Type B pancreatic cell (in vitro differentiated cells): ENCODE data around the gene PNPLA8. TPM values are rescaled to one million over a fixed set of nuclear protein-coding genes. Genes with fewer than 3 reads are reported as not detected.

ENCODE experiments used
- DNase-seq: peaks from one replicate; pipeline ENCODE4 v3.0.0; 2021; ENCODE audit warnings: mixed read lengths; ENCODE audit not compliant: unreplicated experiment; ENCODE audit errors: extremely low spot score
- H3K27ac Mint-ChIP-seq: 2 replicates; pipeline ENCODE4 v1.8.0; 2021; ENCODE audit warnings: mild to moderate bottlenecking, mixed read lengths
- H3K27me3 Mint-ChIP-seq: 2 replicates; pipeline ENCODE4 v1.8.0; 2021; ENCODE audit warnings: mixed read lengths
- H3K36me3 Mint-ChIP-seq: 2 replicates; pipeline ENCODE4 v1.8.0; 2021; ENCODE audit warnings: mixed read lengths
- H3K4me1 Mint-ChIP-seq: one replicate; pipeline ENCODE4 v1.8.0; 2021; ENCODE audit warnings: mixed read lengths; ENCODE audit not compliant: unreplicated experiment
- H3K4me3 Mint-ChIP-seq: 2 replicates; pipeline ENCODE4 v1.8.0; 2021; ENCODE audit warnings: mild to moderate bottlenecking, mixed read lengths
- H3K9me3 Mint-ChIP-seq: 2 replicates; pipeline ENCODE4 v1.8.0; 2021; ENCODE audit warnings: mixed read lengths
- total RNA-seq: library from RNA; stranded (reverse); gene quantifications from 2 replicates; pipeline ENCODE4 v1.2.1, GENCODE V29; 2021; ENCODE audit warnings: low replicate concordance
- TF ChIP-seq, protein P1 (sequence below): fragments of 200-600 bp; sonication (generic); conservative IDR thresholded peaks from 2 replicates; pipeline ENCODE4 v1.5.0; 2021; ENCODE audit warnings: antibody characterized with exemption, mild to moderate bottlenecking

Gene PNPLA8
- total RNA-seq, 1 donor from 2014 or later: 17.1 TPM

DNA sequence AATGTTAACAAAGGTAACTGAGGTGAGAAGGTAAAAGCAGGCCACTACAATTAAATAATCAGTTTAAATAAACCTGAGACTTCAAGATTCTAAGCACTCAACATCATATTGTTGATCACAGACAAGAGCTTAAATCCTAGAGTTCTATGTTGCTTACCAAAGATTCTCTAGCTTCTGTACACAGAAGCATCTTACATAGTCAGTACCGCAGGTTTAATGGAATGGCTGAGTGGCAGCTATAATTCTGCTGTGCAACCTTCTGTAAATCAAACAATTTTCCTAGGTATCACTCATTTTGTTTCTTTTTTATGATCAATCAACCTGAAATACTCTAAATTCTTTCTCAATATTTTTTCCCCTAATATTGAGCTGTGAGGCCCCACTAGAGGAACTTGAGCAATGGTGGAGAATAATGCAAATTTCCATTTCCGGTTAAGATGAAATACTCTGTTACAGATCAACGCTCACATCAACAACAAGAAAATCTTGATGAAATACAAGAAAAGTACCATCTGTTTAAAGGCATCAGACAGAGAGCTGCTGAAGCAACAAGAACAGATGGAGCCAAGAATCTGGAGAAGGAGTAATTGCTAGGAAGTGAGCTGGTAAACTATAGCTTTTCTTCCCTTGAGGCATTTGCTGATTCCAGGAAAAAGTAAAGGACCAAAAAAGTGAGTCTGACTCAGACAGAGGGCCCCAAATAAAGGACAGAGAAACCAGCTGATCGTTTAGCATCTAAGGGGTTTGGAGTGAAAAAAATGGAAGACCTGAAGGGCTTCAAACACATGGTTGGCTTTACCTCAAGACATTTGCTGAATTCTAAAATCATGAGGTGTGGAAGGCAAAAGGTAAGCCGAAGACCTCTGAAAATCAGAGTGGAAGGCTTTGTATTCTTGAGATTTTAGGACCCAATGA is 22.6 kb downstream of the PNPLA8 start:
- no peak for DNase-seq
- H3K4me3 Mint-ChIP-seq: no peak overlapping the region
- no peaks in the 10 kb centered on the region for H3K4me1 Mint-ChIP-seq
- H3K36me3 Mint-ChIP-seq: peaks cover 9% of the 10 kb centered on the region
- H3K27ac Mint-ChIP-seq: no peak overlapping the region
- H3K9me3 Mint-ChIP-seq: no peaks in the 10 kb centered on the region
- TF ChIP-seq, protein P1, sequence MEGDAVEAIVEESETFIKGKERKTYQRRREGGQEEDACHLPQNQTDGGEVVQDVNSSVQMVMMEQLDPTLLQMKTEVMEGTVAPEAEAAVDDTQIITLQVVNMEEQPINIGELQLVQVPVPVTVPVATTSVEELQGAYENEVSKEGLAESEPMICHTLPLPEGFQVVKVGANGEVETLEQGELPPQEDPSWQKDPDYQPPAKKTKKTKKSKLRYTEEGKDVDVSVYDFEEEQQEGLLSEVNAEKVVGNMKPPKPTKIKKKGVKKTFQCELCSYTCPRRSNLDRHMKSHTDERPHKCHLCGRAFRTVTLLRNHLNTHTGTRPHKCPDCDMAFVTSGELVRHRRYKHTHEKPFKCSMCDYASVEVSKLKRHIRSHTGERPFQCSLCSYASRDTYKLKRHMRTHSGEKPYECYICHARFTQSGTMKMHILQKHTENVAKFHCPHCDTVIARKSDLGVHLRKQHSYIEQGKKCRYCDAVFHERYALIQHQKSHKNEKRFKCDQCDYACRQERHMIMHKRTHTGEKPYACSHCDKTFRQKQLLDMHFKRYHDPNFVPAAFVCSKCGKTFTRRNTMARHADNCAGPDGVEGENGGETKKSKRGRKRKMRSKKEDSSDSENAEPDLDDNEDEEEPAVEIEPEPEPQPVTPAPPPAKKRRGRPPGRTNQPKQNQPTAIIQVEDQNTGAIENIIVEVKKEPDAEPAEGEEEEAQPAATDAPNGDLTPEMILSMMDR: no peak
- H3K27me3 Mint-ChIP-seq: no peaks in the 10 kb centered on the region

DNA sequence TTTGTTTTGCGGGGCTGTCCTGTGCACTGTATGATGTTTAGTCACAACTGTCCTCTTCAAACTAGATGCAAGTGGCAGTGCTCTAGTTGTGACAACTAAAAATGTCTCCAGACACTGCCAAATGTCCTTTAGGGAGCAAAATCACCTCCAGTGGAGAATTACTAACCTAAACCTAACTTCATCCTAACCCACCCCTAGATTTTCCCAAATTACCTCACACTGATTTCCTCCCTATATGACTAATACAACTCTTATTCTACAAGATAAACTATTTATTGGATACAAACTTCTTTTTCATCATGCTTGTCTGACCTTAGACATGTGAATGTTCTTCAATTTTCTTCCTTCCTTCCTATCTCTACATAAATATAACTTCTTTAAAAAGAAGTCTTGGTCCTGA is 26.4 kb downstream of the PNPLA8 start:
- H3K4me3 Mint-ChIP-seq: no peak overlapping the region
- no peaks in the 10 kb centered on the region for H3K4me1 Mint-ChIP-seq
- peaks cover 9% of the 10 kb centered on the region for H3K36me3 Mint-ChIP-seq
- no peak overlapping the region for H3K27ac Mint-ChIP-seq
- H3K9me3 Mint-ChIP-seq: no peaks in the 10 kb centered on the region
- DNase-seq: no peak
- TF ChIP-seq, protein P1: no peak
- H3K27me3 Mint-ChIP-seq: no peaks in the 10 kb centered on the region

DNA sequence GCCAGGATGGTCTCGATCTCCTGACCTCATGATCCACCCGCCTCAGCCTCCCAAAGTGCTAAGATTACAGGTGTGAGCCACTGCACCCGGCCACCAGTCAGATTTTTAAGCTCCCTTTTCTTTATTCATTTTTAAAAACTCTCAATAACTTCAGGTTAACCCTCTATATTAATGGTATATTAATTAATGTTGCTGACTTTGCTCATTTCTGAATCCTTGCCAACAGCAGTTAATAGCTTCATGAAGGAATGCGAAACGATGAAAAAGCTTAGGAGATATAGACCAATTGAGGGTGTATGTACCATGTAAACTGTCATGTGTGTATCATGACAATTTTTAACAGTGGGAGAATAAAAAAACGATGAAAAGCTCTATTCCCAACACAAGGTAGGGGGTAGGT is 27.5 kb downstream of the PNPLA8 start:
- H3K27me3 Mint-ChIP-seq: no peaks in the 10 kb centered on the region
- no peak for DNase-seq

DNA sequence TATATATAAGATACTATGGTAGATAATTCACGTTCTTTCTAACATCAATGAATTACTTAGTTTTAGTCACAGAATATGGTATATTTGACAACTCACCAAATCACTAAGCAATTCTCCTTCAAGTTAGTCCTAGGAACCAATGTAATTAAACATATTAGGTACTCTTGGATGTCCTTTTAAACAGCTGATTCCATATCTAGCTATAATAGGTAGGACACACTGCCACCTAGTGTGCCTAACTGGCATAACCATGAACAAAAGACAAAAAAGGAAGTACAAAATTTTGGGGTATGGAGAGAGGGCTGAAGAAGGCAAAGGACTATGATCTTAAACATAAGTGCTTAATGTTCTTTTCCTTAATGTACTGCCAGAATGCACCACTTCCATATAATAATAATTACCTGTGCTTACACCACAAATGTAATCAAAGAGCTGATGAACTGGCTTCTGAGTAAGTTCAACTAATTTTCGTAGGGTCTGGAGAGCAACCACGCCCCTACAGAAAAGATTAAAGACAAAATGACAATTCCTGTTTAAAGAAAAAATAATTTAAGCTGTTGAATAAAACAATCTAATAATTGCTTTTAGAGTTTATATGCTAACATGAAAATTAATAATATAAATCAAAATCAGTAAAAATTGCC is 28.7 kb downstream of the PNPLA8 start:
- no peaks in the 10 kb centered on the region for H3K27me3 Mint-ChIP-seq
- no peaks in the 10 kb centered on the region for H3K9me3 Mint-ChIP-seq
- no peak for DNase-seq
- H3K4me1 Mint-ChIP-seq: no peaks in the 10 kb centered on the region
- TF ChIP-seq, protein P1: peak; percentile 94
- no peak overlapping the region for H3K4me3 Mint-ChIP-seq
- H3K36me3 Mint-ChIP-seq: peaks cover 10% of the 10 kb centered on the region
- no peak overlapping the region for H3K27ac Mint-ChIP-seq

More for the DNA sequence above, 27.5 kb downstream of the PNPLA8 start:
- no peak overlapping the region for H3K27ac Mint-ChIP-seq
- H3K9me3 Mint-ChIP-seq: no peaks in the 10 kb centered on the region
- H3K4me1 Mint-ChIP-seq: no peaks in the 10 kb centered on the region
- no peak overlapping the region for H3K4me3 Mint-ChIP-seq
- peaks cover 12% of the 10 kb centered on the region for H3K36me3 Mint-ChIP-seq
- TF ChIP-seq, protein P1: no peak

DNA sequence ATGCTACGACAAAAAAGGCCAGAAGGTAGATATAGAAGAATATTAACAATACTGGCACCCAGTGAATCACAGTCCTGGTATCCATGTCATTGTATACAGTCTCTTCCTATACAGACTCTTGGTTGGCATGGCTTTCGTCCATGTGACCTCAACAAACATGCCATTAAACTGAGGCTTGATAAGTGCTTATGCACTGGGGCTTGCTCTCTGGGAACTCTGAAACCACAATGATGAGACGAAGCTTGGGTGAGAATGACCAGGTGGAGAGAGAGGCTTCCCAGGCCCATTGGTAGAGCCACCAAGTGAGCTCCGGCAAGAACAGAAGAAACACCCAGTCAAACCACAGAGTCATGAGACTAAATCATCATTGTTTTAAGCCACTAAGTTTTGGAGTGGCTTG is 33.2 kb downstream of the PNPLA8 start:
- TF ChIP-seq, protein P1: no peak
- DNase-seq: no peak
- no peak overlapping the region for H3K4me3 Mint-ChIP-seq
- no peaks in the 10 kb centered on the region for H3K27me3 Mint-ChIP-seq
- H3K4me1 Mint-ChIP-seq: no peaks in the 10 kb centered on the region
- peaks cover 8% of the 10 kb centered on the region for H3K36me3 Mint-ChIP-seq
- H3K9me3 Mint-ChIP-seq: no peaks in the 10 kb centered on the region
- no peak overlapping the region for H3K27ac Mint-ChIP-seq
